Measurements from ENCODE around the gene RASGRP1. TPM values are rescaled to one million over a fixed set of nuclear protein-coding genes. Genes with fewer than 3 reads are reported as not detected.

Gene RASGRP1
- total RNA-seq, 4 donors from 2014 or later = 15.0 to 23.1 (median 19.5) TPM

DNA sequence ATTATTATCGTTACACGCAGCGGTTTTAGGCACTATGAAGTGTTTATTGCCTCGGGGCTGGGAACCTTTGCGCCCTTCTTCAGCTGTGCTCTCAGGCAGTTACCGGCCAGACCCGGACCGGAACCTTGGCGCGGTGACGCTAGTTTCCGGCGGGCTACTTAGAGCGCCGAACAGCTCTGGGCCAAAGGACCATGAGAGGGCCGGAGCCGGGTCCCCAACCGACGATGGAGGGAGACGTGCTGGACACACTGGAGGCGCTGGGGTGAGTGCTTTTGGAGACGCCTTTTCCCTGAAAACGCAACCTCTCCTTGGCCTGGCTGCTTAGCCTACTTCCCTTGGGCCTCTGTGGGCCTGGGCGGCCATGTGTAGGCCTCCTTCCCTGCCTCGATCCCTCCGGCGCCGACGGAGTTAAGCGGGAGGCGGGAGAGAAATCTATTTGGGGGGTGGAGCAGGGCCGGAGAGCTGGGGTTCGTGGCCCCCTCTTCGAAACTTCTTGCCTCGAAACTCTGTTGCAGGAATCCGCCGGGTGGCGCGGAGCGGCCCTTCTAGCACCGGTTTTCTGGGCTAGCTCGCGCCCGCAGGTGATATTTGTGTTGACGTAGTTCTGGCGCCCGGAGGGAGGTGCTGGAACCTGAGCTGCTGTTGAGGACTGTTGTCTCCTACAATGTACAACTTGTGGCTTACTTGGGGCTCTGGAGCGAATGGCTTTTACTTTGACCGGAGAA lies 110.5 kb downstream of the RASGRP1 start, which contains the start of gene FAM98B:
Gene FAM98B, plus strand, starts transcription at position 157 of the 725 bp plus-strand sequence. Its CDS starts 35 bp downstream, at position 192.
- peak within 1 kb of the TSS; percentile 96 for H3K4me3 ChIP-seq (ENCODE audit: low read depth, poor library complexity, severe bottlenecking)
- DNase-seq (ENCODE audit: low spot score in 2 of 2) = peak; percentile 83 to 98
- TF ChIP-seq, protein P1, sequence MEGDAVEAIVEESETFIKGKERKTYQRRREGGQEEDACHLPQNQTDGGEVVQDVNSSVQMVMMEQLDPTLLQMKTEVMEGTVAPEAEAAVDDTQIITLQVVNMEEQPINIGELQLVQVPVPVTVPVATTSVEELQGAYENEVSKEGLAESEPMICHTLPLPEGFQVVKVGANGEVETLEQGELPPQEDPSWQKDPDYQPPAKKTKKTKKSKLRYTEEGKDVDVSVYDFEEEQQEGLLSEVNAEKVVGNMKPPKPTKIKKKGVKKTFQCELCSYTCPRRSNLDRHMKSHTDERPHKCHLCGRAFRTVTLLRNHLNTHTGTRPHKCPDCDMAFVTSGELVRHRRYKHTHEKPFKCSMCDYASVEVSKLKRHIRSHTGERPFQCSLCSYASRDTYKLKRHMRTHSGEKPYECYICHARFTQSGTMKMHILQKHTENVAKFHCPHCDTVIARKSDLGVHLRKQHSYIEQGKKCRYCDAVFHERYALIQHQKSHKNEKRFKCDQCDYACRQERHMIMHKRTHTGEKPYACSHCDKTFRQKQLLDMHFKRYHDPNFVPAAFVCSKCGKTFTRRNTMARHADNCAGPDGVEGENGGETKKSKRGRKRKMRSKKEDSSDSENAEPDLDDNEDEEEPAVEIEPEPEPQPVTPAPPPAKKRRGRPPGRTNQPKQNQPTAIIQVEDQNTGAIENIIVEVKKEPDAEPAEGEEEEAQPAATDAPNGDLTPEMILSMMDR (IDR thresholded peaks at IDR 0.05) = no peak
- no peak for TF ChIP-seq POLR2A (IDR thresholded peaks at IDR 0.05)
- 0% methylated on average over 43 to 45 of the region's 49 CpGs for WGBS, 2 donors
- intact Hi-C loops (cut with DNase I; ENCODE audit: low total_unique reads) = no loop called here

DNA sequence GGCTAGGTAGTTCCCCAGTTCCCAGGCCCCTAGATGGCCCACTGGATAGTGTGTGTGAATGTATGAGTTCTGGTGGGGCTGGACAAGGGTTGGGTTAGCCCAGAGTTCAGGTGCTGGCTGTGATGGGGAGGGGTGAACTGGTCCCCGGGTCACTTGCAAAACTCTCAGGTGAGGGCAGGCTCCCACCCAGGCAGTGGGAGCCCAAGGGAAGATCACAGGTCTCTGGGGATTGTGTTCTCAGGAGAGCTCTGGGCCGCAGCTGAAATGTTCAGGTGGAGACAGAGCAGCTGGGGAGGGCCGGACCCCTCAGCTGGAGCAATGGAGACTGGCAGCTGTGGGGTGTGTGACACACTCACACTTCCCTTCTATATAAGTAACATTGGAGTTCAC lies 123.5 kb downstream of the RASGRP1 start:
- intact Hi-C loops (cut with DNase I; ENCODE audit: low total_unique reads) = no loop called here

DNA sequence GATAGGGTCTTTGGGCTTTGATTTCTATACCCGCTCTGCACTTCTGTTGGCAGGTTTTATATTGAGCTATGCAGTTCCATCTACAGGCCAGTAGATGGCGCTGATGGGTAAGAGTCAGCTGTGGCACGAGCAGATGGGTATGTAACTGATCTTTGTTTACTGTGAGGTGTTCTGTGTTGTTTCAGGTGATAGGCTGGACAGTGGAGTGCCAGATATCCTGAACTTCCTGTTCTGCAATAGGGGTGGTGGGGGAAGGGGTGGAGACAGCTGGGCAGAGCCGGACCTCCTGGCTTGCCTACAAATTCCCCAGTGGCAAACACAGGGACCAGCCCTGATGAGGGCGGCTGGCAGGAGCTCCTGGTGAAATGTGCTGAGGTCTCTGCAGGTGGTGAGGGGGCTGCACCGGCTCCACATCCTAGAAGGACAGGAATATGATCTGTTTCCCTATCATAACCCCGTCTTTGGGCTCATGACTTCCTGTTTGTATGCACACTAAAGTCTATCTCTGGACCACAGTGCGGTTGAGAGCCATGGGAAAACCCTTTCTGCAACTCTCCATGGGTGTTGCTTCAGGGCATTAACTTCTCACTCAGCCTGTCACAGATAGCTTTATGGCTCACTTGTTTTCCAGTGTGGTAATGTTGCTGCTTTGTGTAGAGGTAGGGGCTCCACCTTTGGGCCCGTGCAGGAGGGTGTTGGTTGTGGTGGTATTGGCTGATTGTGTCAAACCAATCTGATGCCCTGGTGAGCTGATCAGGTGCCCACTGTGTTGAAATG lies 124.1 kb downstream of the RASGRP1 start:
- no peak overlapping the region for H3K4me3 ChIP-seq (ENCODE audit: low read depth, poor library complexity, severe bottlenecking)
- 36 to 37% methylated on average over 9 of the region's 9 CpGs for WGBS, 2 donors
- intact Hi-C loops (cut with DNase I; ENCODE audit: low total_unique reads) = no loop called here
- DNase-seq (ENCODE audit: low spot score in 2 of 2) = peak in 1 of 2 donors; percentile 32
- TF ChIP-seq, protein P1 (IDR thresholded peaks at IDR 0.05) = peak in 1 of 3 donors; percentile 74
- TF ChIP-seq POLR2A (IDR thresholded peaks at IDR 0.05) = no peak

More for the DNA sequence above, 123.5 kb downstream of the RASGRP1 start:
- DNase-seq (ENCODE audit: low spot score in 2 of 2) = no peak
- H3K4me3 ChIP-seq (ENCODE audit: low read depth, poor library complexity, severe bottlenecking) = no peak overlapping the region
- WGBS, 2 donors = 86 to 89% methylated on average over 1 to 3 of the region's 3 CpGs
- TF ChIP-seq, protein P1 (IDR thresholded peaks at IDR 0.05) = no peak
- TF ChIP-seq POLR2A (IDR thresholded peaks at IDR 0.05) = no peak

Other genes with a start within 250 kb of the RASGRP1 start
- 10 to 100 TPM in 2 of 4 donors, 1 to 10 TPM in 2; 4.8 to 14.4 (median 9.7) TPM for gene FAM98B, start 110.7 kb downstream of the RASGRP1 start, total RNA-seq